Stomach smooth muscle (tissue), 2 donors: ENCODE data around the gene CELSR3.
A peak's percentile ranks its signal among the peaks of the same experiment; 100 is the strongest.

Experiments used
- H3K27ac ChIP-seq: one replicate; pipeline ENCODE4 v1.7.0; 2013; ENCODE audit warnings: mild to moderate bottlenecking, low read length, inconsistent platforms
- H3K27me3 ChIP-seq, 2 donors: one replicate each; pipeline ENCODE4 v1.7.0; 2013; ENCODE audit warnings: low read length in 2 of 2; ENCODE audit not compliant: insufficient read depth in 2 of 2, control insufficient read depth in 1 of 2
- H3K36me3 ChIP-seq, 2 donors: one replicate each; pipeline ENCODE4 v1.7.0; 2013; ENCODE audit warnings: low read length in 2 of 2; ENCODE audit not compliant: control insufficient read depth in 2 of 2, insufficient read depth in 2 of 2
- H3K4me1 ChIP-seq: one replicate; pipeline ENCODE4 v1.7.0; 2013; ENCODE audit warnings: low read length; ENCODE audit not compliant: control insufficient read depth, insufficient read depth
- H3K4me3 ChIP-seq, 2 donors: one replicate each; pipeline ENCODE4 v1.7.0; 2013; ENCODE audit warnings: low read length in 2 of 2
- H3K9ac ChIP-seq, 2 donors: one replicate each; pipeline ENCODE4 v1.7.0; 2013; ENCODE audit warnings: low read length in 2 of 2, mild to moderate bottlenecking in 1 of 2
- H3K9me3 ChIP-seq, 2 donors: one replicate each; pipeline ENCODE4 v1.7.0; 2013; ENCODE audit warnings: low read length in 2 of 2; ENCODE audit not compliant: control insufficient read depth in 2 of 2
- donor health status: healthy.
- donor health status: Pancreatic carcinoma.

Gene CELSR3

GRCh38 chr3:48661501-48662144, 1.1 kb downstream of the CELSR3 start:
- H3K4me1 ChIP-seq = peaks cover 26% of the 10 kb centered on the region
- peak overlapping the region; percentile 43 to 69 for H3K4me3 ChIP-seq
- H3K9me3 ChIP-seq = no peaks in the 10 kb centered on the region
- no peak overlapping the region for H3K9ac ChIP-seq
- H3K27ac ChIP-seq = no peak overlapping the region
- H3K36me3 ChIP-seq = no peaks in the 10 kb centered on the region
- H3K27me3 ChIP-seq = peaks cover 17 to 38% of the 10 kb centered on the region in 2 donors

GRCh38 chr3:48660800-48661400, 1.8 kb downstream of the CELSR3 start:
- H3K27me3 ChIP-seq = peaks cover 17 to 38% of the 10 kb centered on the region in 2 donors
- H3K27ac ChIP-seq = no peak overlapping the region
- no peak overlapping the region for H3K9ac ChIP-seq
- H3K4me3 ChIP-seq = peak overlapping the region in 1 of 2 donors; percentile 69
- peaks cover 31% of the 10 kb centered on the region for H3K4me1 ChIP-seq
- no peaks in the 10 kb centered on the region for H3K36me3 ChIP-seq
- no peaks in the 10 kb centered on the region for H3K9me3 ChIP-seq

GRCh38 chr3:48656841-48657281, 5.8 kb downstream of the CELSR3 start:
- Histone ChIP-seq H3K9ac (no peak overlapping the region), H3K4me3 (peak overlapping the region; percentile 55 to 74), H3K36me3 (no peaks in the 10 kb centered on the region), H3K27me3 (peaks cover 10 to 21% of the 10 kb centered on the region in 2 donors), H3K27ac (no peak overlapping the region), H3K4me1 (peaks cover 22% of the 10 kb centered on the region), H3K9me3 (no peaks in the 10 kb centered on the region)

- Histone ChIP-seq H3K4me3 (peak overlapping the region; percentile 55 to 74), H3K4me1 (peaks cover 16% of the 10 kb centered on the region), H3K9ac (no peak overlapping the region), H3K36me3 (no peaks in the 10 kb centered on the region), H3K27ac (no peak overlapping the region), H3K27me3 (peaks cover 10 to 20% of the 10 kb centered on the region in 2 donors), H3K9me3 (no peaks in the 10 kb centered on the region)
Measured at GRCh38 chr3:48656061-48656840, 6.4 kb downstream of the CELSR3 start.

GRCh38 chr3:48655606-48656005, 7.1 kb downstream of the CELSR3 start:
- H3K4me1 ChIP-seq = peaks cover 12% of the 10 kb centered on the region

GRCh38 chr3:48655063-48655462, 7.6 kb downstream of the CELSR3 start:
- Histone ChIP-seq H3K4me3 (no peak overlapping the region), H3K27ac (no peak overlapping the region), H3K4me1 (peaks cover 12% of the 10 kb centered on the region), H3K36me3 (no peaks in the 10 kb centered on the region), H3K9ac (no peak overlapping the region), H3K9me3 (no peaks in the 10 kb centered on the region), H3K27me3 (peaks cover 8 to 12% of the 10 kb centered on the region in 2 donors)

More at GRCh38 chr3:48655606-48656005, 7.1 kb downstream of the CELSR3 start:
- Histone ChIP-seq H3K27me3 (peaks cover 10 to 13% of the 10 kb centered on the region in 2 donors), H3K27ac (no peak overlapping the region), H3K36me3 (no peaks in the 10 kb centered on the region), H3K9ac (no peak overlapping the region), H3K9me3 (no peaks in the 10 kb centered on the region), H3K4me3 (no peak overlapping the region)

GRCh38 chr3:48652923-48653715, 9.6 kb downstream of the CELSR3 start:
- H3K27ac ChIP-seq = no peak overlapping the region
- peaks cover 12% of the 10 kb centered on the region for H3K4me1 ChIP-seq
- no peak overlapping the region for H3K4me3 ChIP-seq
- H3K36me3 ChIP-seq = no peaks in the 10 kb centered on the region
- no peaks in the 10 kb centered on the region for H3K9me3 ChIP-seq
- H3K27me3 ChIP-seq = peaks cover 4 to 6% of the 10 kb centered on the region in 2 donors
- no peak overlapping the region for H3K9ac ChIP-seq

GRCh38 chr3:48651771-48652170, 10.9 kb downstream of the CELSR3 start:
- Histone ChIP-seq H3K4me1 (peaks cover 12% of the 10 kb centered on the region), H3K9ac (no peak overlapping the region), H3K27ac (no peak overlapping the region), H3K36me3 (no peaks in the 10 kb centered on the region), H3K4me3 (no peak overlapping the region), H3K27me3 (peaks cover under 1 to 2% of the 10 kb centered on the region in 2 donors), H3K9me3 (no peaks in the 10 kb centered on the region)

- Histone ChIP-seq H3K4me1 (peaks cover 3% of the 10 kb centered on the region), H3K36me3 (no peaks in the 10 kb centered on the region), H3K4me3 (no peak overlapping the region), H3K9me3 (no peaks in the 10 kb centered on the region), H3K27me3 (no peaks in the 10 kb centered on the region), H3K27ac (no peak overlapping the region), H3K9ac (no peak overlapping the region)
Measured at GRCh38 chr3:48650723-48651122, 12.0 kb downstream of the CELSR3 start.

- Histone ChIP-seq H3K27me3 (no peaks in the 10 kb centered on the region), H3K9me3 (no peaks in the 10 kb centered on the region), H3K4me1 (no peaks in the 10 kb centered on the region), H3K36me3 (no peaks in the 10 kb centered on the region), H3K4me3 (no peak overlapping the region), H3K27ac (no peak overlapping the region), H3K9ac (no peak overlapping the region)
Measured at GRCh38 chr3:48648188-48648850, 14.4 kb downstream of the CELSR3 start.
